Raji (cell line): ENCODE results near the gene NCEH1.

Source experiments
- POLR2A ChIP-seq: IDR thresholded peaks from 2 replicates; pipeline ENCODE4 v1.6.1; 2011; ENCODE audit warnings: low read depth, low read length, control low read depth; ENCODE audit not compliant: insufficient read depth

Gene NCEH1

GRCh38 chr3:172694573-172695246 lies 16.2 kb downstream of the NCEH1 start:
- TF ChIP-seq POLR2A = no peak

DNA sequence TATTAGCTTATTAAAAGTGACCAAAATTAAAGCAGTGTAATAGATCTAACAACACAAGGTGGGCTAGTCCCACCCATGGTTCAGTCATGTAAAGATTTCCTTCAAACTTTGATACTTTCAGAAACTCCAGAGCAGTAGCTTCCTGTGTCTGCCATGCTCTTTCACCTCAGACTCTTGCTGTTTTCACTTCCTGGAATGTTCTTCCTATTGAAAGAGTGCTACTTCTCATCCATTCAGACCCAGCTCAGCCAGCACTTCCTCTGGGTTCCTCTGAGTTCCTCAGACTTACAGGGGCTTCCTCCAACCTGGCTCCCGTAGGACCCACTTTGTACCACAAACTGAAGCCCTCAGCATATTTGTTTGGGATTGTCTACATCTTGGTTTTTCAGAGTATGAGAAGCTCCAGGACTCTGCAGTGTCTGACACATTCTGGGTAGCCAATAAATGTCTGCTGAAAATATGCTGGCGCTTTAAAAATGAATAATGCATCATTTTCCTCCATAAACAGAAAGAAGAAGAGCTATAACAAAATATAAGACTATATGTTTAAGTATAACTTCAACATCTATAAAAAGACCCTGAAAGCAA lies 18.0 kb downstream of the NCEH1 start:
- no peak for TF ChIP-seq POLR2A

GRCh38 chr3:172690936-172691335 lies 19.9 kb downstream of the NCEH1 start:
- no peak for TF ChIP-seq POLR2A

- TF ChIP-seq POLR2A = no peak
Observed at GRCh38 chr3:172688588-172688987, 22.3 kb downstream of the NCEH1 start.

- TF ChIP-seq POLR2A = no peak
Observed at GRCh38 chr3:172687501-172687900, 23.4 kb downstream of the NCEH1 start.

- TF ChIP-seq POLR2A = no peak
Observed at GRCh38 chr3:172685331-172686214, 25.3 kb downstream of the NCEH1 start.

DNA sequence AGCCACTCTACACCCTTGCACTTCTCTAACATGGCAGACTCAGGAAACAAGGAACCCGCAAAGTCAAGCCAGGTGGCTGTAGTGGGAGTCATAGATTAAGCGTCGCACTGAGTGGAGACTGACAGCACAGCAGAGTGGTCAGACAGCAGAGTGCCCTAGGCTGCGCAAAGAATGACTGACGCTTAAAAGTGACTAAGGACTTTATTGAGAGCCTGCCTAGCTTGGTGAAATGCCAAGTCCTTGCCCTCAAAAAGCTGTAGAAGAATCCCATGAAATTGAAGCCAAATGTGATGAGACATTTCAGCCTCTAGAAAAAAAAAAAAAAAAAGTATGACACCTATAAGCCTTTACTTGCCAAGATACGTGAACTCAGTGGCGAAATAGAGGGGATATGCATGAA lies 30.2 kb downstream of the NCEH1 start:
- no peak for TF ChIP-seq POLR2A

- TF ChIP-seq POLR2A = no peak
Observed at GRCh38 chr3:172679599-172679998, 31.3 kb downstream of the NCEH1 start.

DNA sequence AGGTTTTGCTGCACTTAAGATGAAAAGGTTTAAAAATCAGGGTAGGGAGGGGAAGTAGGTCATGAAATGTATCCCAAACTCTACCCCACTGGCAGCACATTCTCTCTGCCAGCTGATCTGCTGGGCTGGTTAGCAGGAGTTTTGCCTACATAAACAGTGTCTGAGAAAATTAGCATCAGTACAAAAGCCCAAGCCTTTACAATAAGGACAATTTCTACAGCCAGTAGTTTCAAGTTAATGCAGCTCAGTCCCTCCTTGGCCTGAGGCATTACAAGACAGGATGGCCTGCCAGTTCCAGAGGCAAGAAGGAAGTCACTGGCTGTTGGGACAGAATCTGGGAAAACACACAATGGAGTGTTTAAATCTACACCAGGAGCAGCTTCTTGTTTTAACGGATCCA lies 32.8 kb downstream of the NCEH1 start:
- no peak for TF ChIP-seq POLR2A

DNA sequence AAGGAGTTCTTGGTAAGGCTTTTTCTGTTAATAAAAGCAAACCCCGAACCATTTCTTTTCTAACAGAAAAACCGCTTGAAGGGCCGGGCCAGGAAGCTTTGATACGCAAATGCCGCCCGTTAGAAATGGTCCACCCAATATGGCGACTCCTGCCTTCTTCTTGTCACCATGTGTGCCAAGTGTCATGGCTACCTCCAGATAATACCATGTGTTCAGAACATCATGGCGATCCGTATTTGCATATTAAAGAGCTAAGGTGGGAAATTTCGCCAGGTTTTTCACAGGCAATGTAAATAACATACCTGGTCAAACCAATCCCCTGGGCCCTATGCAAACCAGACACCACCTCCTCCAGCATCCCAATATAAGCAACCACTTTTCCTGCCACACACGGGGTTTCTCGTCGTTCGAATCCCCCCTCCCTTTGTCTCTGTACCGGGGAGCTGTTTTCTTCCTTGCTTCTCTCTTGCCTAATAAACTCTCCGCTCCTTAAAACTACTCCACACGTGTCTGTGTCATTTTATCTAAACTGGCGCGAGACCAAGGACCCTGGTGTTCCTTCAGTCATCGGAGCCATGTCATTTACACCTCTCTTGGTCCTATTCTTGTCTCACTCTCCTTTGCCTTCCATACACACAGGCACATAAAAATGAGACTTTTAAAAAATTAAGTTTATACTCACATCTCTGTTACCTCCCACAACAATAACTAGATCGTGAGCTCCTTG lies 34.5 kb downstream of the NCEH1 start:
- TF ChIP-seq POLR2A = no peak

GRCh38 chr3:172675441-172676193 lies 35.2 kb downstream of the NCEH1 start:
- TF ChIP-seq POLR2A = no peak

GRCh38 chr3:172673210-172673679 lies 37.6 kb downstream of the NCEH1 start:
- TF ChIP-seq POLR2A = no peak

GRCh38 chr3:172669021-172669420 lies 41.8 kb downstream of the NCEH1 start:
- TF ChIP-seq POLR2A = no peak

DNA sequence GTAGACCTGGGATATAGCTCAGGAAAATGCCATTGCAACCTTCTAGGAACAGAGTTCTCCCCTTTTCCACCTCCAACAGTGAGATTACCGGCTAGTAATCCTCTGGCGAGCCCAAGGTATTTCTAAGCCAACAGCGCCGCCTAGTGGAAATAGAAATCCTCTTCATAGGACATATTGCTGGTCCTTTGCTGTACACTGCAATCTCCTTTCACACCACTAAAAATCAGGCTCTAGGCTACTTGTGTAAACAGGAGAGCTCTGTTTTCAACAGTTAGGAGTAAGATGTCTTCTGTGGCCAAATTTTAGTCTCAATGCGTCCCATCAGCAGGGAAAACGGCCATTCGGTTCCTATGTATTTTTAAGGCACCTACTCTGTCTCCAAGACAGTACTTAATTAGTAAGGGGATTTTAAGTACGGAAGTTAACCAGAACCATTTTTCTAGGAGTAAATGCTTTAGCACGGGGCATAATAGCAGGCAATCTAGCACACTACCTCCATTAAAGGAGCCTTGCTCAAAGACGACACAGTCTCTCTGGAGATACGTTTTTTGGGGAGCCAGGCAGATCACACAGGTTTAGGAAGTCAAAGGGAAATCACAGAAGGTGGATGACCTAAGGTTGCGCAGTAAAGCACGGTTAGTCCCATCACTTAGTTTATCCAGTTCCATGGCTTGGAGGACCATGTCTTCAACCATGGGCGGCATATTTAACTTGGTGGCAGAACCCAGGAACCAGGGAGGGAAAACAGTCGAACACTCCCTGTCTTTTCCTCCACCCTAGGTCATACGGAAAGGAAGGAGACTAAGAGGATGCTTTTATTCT lies 43.8 kb downstream of the NCEH1 start:
- no peak for TF ChIP-seq POLR2A

GRCh38 chr3:172666181-172666872 lies 44.5 kb downstream of the NCEH1 start:
- no peak for TF ChIP-seq POLR2A
